OCI-LY7 (cell line): ENCODE measurements around the gene GNB1L. TPM values are rescaled to one million over a fixed set of nuclear protein-coding genes. Genes with fewer than 3 reads are reported as not detected.

Experiments used
- BruUV-seq: library from RNA; stranded (reverse); fragments of 400-500 nt; replicated peaks from 2 replicates; lab custom pipeline; 2021; lab: Mats Ljungman, UMichigan
- CTCF ChIA-PET: fragments of 300-600 bp; sonication (Branson Sonifier 250); formaldehyde crosslinking; loops from one replicate; lab custom pipeline; 2022; ENCODE audit warnings: antibody characterized with exemption; ENCODE audit not compliant: unreplicated experiment; lab: Charles Lee
- POLR2A ChIA-PET: fragments of 300-600 bp; sonication (Branson Sonifier 250); formaldehyde crosslinking; loops from one replicate; lab custom pipeline; 2022; ENCODE audit warnings: antibody characterized with exemption; lab: Charles Lee
- DNase-seq: peaks from one replicate; pipeline ENCODE4 v3.0.0-alpha.2; 2015; ENCODE audit warnings: low spot score
- H2AFZ ChIP-seq: fragments of 200-600 bp; sonication (generic), shearing (Covaris generic); 2 replicates; pipeline ENCODE4 v1.6.1; 2014; ENCODE audit warnings: mild to moderate bottlenecking, antibody characterized with exemption, low read length, moderate library complexity
- H3K27ac ChIP-seq: fragments of 200-600 bp; sonication (generic); 2 replicates; pipeline ENCODE4 v1.5.1; 2014; ENCODE audit warnings: mixed run types, low read depth, mild to moderate bottlenecking, moderate library complexity, low read length, inconsistent platforms; ENCODE audit not compliant: poor library complexity, severe bottlenecking
- H3K36me3 ChIP-seq: fragments of 200-600 bp; sonication (generic); 2 replicates; pipeline ENCODE4 v1.6.1; 2014; ENCODE audit warnings: mild to moderate bottlenecking, antibody characterized with exemption, low read length, moderate library complexity, mixed read lengths; ENCODE audit not compliant: insufficient read depth
- H3K4me1 ChIP-seq: fragments of 200-600 bp; sonication (generic); 2 replicates; pipeline ENCODE4 v1.5.1; 2014; ENCODE audit warnings: mild to moderate bottlenecking, low read length; ENCODE audit not compliant: insufficient read depth, poor library complexity, severe bottlenecking
- H3K4me2 ChIP-seq: fragments of 200-600 bp; sonication (generic); 2 replicates; pipeline ENCODE4 v1.6.1; 2014; ENCODE audit warnings: mild to moderate bottlenecking, low read length
- H3K4me3 ChIP-seq: fragments of 200-600 bp; sonication (generic); 2 replicates; pipeline ENCODE4 v1.5.1; 2014; ENCODE audit warnings: mild to moderate bottlenecking, low read depth, low read length; ENCODE audit not compliant: poor library complexity, severe bottlenecking
- H3K79me2 ChIP-seq: fragments of 200-600 bp; sonication (generic); 2 replicates; pipeline ENCODE4 v1.6.1; 2016; ENCODE audit warnings: low read depth, mild to moderate bottlenecking, low read length, moderate library complexity, mixed read lengths; ENCODE audit not compliant: insufficient read depth
- H3K9me2 ChIP-seq: fragments of 200-600 bp; sonication (generic); 2 replicates; pipeline ENCODE4 v1.6.1; 2016; ENCODE audit warnings: mild to moderate bottlenecking, low read length, mixed read lengths; ENCODE audit not compliant: insufficient read depth
- H3K9me3 ChIP-seq: fragments of 200-600 bp; sonication (generic); 2 replicates; pipeline ENCODE4 v1.6.1; 2014; ENCODE audit warnings: mild to moderate bottlenecking, mixed run types, low read length, mixed read lengths
- H4K20me1 ChIP-seq: fragments of 200-600 bp; sonication (generic); 2 replicates; pipeline ENCODE4 v1.6.1; 2014; ENCODE audit warnings: mild to moderate bottlenecking, antibody characterized with exemption, low read length, moderate library complexity, mixed read lengths; ENCODE audit not compliant: insufficient read depth
- CTCF ChIP-seq: fragments of 200-600 bp; sonication (generic); conservative IDR thresholded peaks from 2 replicates; pipeline ENCODE4 v1.5.1; 2014; ENCODE audit warnings: mild to moderate bottlenecking, antibody characterized with exemption, low read length, moderate library complexity, mixed read lengths
- EZH2phosphoT487 ChIP-seq: fragments of 200-600 bp; sonication (generic); IDR thresholded peaks from 2 replicates; pipeline ENCODE4 v1.6.1; 2018; ENCODE audit warnings: low read depth, borderline replicate concordance, mild to moderate bottlenecking, mixed run types, antibody characterized with exemption, low read length, moderate library complexity, mixed read lengths
- intact Hi-C: fragments of 100-400 bp; cut with micrococcal nuclease; formaldehyde crosslinking; loops from one replicate; pipeline ENCODE4 v1.10.0; 2022; ENCODE audit not compliant: unreplicated experiment
- total RNA-seq, 2 experiments: library from RNA; depleted of rRNA in 1 of 2; stranded (reverse); fragments of >200 nt in 1 of 2; shearing (Covaris generic) in 1 of 2; gene quantifications; 2 replicates each; pipeline ENCODE4 v1.2.3, GENCODE V29; 2014 to 2022

Gene GNB1L
- total RNA-seq, 2 experiments from 2014 or later, result 13.1 to 26.7 TPM

- Histone ChIP-seq H3K4me3 (no peak overlapping the region), H3K4me1 (peaks cover 24% of the 10 kb centered on the region), H3K79me2 (no peaks in the 10 kb centered on the region), H4K20me1 (no peaks in the 10 kb centered on the region), H3K4me2 (no peak overlapping the region), H3K9me3 (no peaks in the 10 kb centered on the region), H3K27ac (no peak overlapping the region), H2AFZ (no peak overlapping the region), H3K9me2 (no peaks in the 10 kb centered on the region), H3K36me3 (no peaks in the 10 kb centered on the region)
- ChIA-PET CTCF (no interaction called here), POLR2A (no interaction called here)
- intact Hi-C loops, result no loop called here
- BruUV-seq, result no TSS peak
- no peak for DNase-seq
- no peak for TF ChIP-seq CTCF
- TF ChIP-seq EZH2phosphoT487, result no peak
Observed at GRCh38 chr22:19758896-19759426, 95.7 kb downstream of the GNB1L start.

- intact Hi-C loops, result loop anchor here (2.0 kb wide), 1 partner anchor 23 kb away; no protein-coding TSS in a partner anchor
- Histone ChIP-seq H3K4me1 (peaks cover 24% of the 10 kb centered on the region), H3K4me3 (no peak overlapping the region), H2AFZ (no peak overlapping the region), H3K4me2 (no peak overlapping the region), H3K79me2 (no peaks in the 10 kb centered on the region), H3K27ac (no peak overlapping the region), H3K36me3 (no peaks in the 10 kb centered on the region), H3K9me3 (no peaks in the 10 kb centered on the region), H4K20me1 (no peaks in the 10 kb centered on the region), H3K9me2 (no peaks in the 10 kb centered on the region)
- TF ChIP-seq CTCF (no peak), EZH2phosphoT487 (no peak)
- no peak for DNase-seq
- BruUV-seq, result no TSS peak
- POLR2A ChIA-PET, result interaction anchor here (1.8 kb wide), 1 partner anchor 14 kb away, joined by 4 read pairs; no protein-coding TSS in a partner anchor
- CTCF ChIA-PET, result interaction anchor here (1.9 kb wide), 1 partner anchor 15 kb away, joined by 8 read pairs; no protein-coding TSS in a partner anchor
Observed at GRCh38 chr22:19757985-19758895, 96.4 kb downstream of the GNB1L start.
